HepG2 (cell line): Measurements from ENCODE around the gene PRKCD. TPM values are rescaled to one million over a fixed set of nuclear protein-coding genes. Genes with fewer than 3 reads are reported as not detected.

Experiments
- ATAC-seq: fragments of 200-7000 bp; cut with Tn5 transposase; 3 replicates; pipeline ENCODE4 v1.9.1; 2020; ENCODE audit warnings: mild to moderate bottlenecking, moderate library complexity
- BruUV-seq: library from RNA; stranded (reverse); fragments of 400-500 nt; replicated peaks from 2 replicates; lab custom pipeline; 2021; lab: Mats Ljungman, UMichigan
- CTCF ChIA-PET: fragments of 300-600 bp; formaldehyde crosslinking; extraction: SDS; loops from one replicate; lab custom pipeline; 2021; ENCODE audit warnings: low total read pairs, inconsistent platforms, low intra/inter-chr PET ratio; lab: Yijun Ruan, JAX
- POLR2A ChIA-PET: fragments of 350-600 bp; sonication (Branson Sonifier 250); formaldehyde crosslinking; loops from one replicate; lab custom pipeline; 2020; ENCODE audit warnings: antibody characterized with exemption, inconsistent platforms; lab: Yijun Ruan, JAX
- DNase-seq: peaks from one replicate; pipeline ENCODE4 v3.0.0-alpha.2; 2015; ENCODE audit warnings: low spot score
- FAIRE-seq: peaks from 3 replicates; lab custom pipeline; 2011; peaks lifted over from hg19 to GRCh38; lab: Jason Lieb, UNC
- H2AFZ ChIP-seq: one replicate; pipeline ENCODE4 v1.6.1; 2011; ENCODE audit warnings: low read length, inconsistent platforms
- H3K27ac ChIP-seq: fragments of 300-600 bp; 3 replicates; pipeline ENCODE4 v1.8.0; 2011; ENCODE audit warnings: mixed run types, mild to moderate bottlenecking, mixed read lengths, low read length, inconsistent platforms; ENCODE audit not compliant: insufficient read depth; ENCODE audit errors: extremely low read length
- H3K27me3 ChIP-seq, 2 experiments: fragments of 200-600 bp in 1 of 2; 2 replicates in 1 of 2; 3 replicates in 1 of 2; pipeline versions ENCODE4 v1.6.0 to v1.8.0; 2011; ENCODE audit warnings: low read length in 2 of 2, mild to moderate bottlenecking in 2 of 2, moderate library complexity in 2 of 2, inconsistent platforms in 1 of 2; ENCODE audit not compliant: insufficient read depth in 2 of 2, control insufficient read depth in 1 of 2
- H3K36me3 ChIP-seq, 2 experiments: fragments of 200-600 bp in 1 of 2; replicated peaks in 1 of 2; 2 replicates in 1 of 2; 3 replicates in 1 of 2; pipeline versions ENCODE4 v1.5.1 to v1.8.0; 2011; ENCODE audit warnings: low read length in 2 of 2, inconsistent platforms in 1 of 2; ENCODE audit not compliant: insufficient read depth in 2 of 2, control insufficient read depth in 1 of 2
- H3K4me1 ChIP-seq: 2 replicates; pipeline ENCODE4 v1.5.1; 2012; ENCODE audit warnings: low read length, inconsistent platforms; ENCODE audit not compliant: insufficient read depth
- H3K4me2 ChIP-seq: 2 replicates; pipeline ENCODE4 v1.6.0; 2011; ENCODE audit warnings: low read depth, low read length, inconsistent platforms
- H3K4me3 ChIP-seq, 3 experiments: fragments of 200-600 bp in 1 of 3; sonication (generic), shearing (Covaris generic) in 1 of 3; replicated peaks in 1 of 3; 2 replicates each; pipeline ENCODE4 v1.5.1; 2011 to 2016; ENCODE audit warnings: low read length in 3 of 3, inconsistent platforms in 2 of 3, low read depth in 2 of 3, mild to moderate bottlenecking in 2 of 3, control low read depth in 1 of 3, mixed read lengths in 1 of 3; ENCODE audit not compliant: insufficient read depth in 1 of 3
- H3K79me2 ChIP-seq: one replicate; pipeline ENCODE4 v1.6.1; 2011; ENCODE audit warnings: low read length, inconsistent platforms; ENCODE audit not compliant: insufficient read depth
- H3K9ac ChIP-seq: 2 replicates; pipeline ENCODE4 v1.6.0; 2011; ENCODE audit warnings: mild to moderate bottlenecking, low read depth, low read length, inconsistent platforms; ENCODE audit not compliant: insufficient read depth
- H3K9me3 ChIP-seq: 2 replicates; pipeline ENCODE4 v1.5.1; 2012; ENCODE audit warnings: mild to moderate bottlenecking, low read length
- H4K20me1 ChIP-seq: 2 replicates; pipeline ENCODE4 v1.6.0; 2011; ENCODE audit warnings: inconsistent platforms, mild to moderate bottlenecking, low read length, moderate library complexity; ENCODE audit not compliant: insufficient read depth
- DMAP1 ChIP-seq: IDR thresholded peaks from 2 replicates; pipeline ENCODE4 v1.6.1; 2016
- GATA4 ChIP-seq: sonication (generic); IDR thresholded peaks from 2 replicates; pipeline ENCODE4 v1.6.1; 2016; ENCODE audit warnings: antibody characterized with exemption, low read depth, borderline replicate concordance
- MED1 ChIP-seq: sonication (generic); formaldehyde crosslinking; IDR thresholded peaks from 2 replicates; pipeline ENCODE4 v1.4.0; 2020; ENCODE audit warnings: missing genetic modification reagents
- NCOA5 ChIP-seq: sonication (generic); formaldehyde crosslinking; IDR thresholded peaks from 2 replicates; pipeline ENCODE4 v1.4.0; 2020; ENCODE audit warnings: missing genetic modification reagents
- PAX8 ChIP-seq: sonication (generic); formaldehyde crosslinking; IDR thresholded peaks from 2 replicates; pipeline ENCODE4 v1.8.0; 2022; ENCODE audit warnings: mild to moderate bottlenecking, missing genetic modification reagents, borderline replicate concordance
- TAF1 ChIP-seq: sonication (generic); formaldehyde crosslinking; IDR thresholded peaks from 2 replicates; pipeline ENCODE4 v1.4.0; 2020; ENCODE audit warnings: missing genetic modification reagents
- ZNF512 ChIP-seq: sonication (generic); formaldehyde crosslinking; IDR thresholded peaks from 2 replicates; pipeline ENCODE4 v1.4.0; 2020; ENCODE audit warnings: mild to moderate bottlenecking, missing genetic modification reagents
- ZSCAN21 ChIP-seq: sonication (generic); formaldehyde crosslinking; IDR thresholded peaks from 2 replicates; pipeline ENCODE4 v1.8.0; 2022; ENCODE audit warnings: mild to moderate bottlenecking, missing genetic modification reagents, moderate library complexity, borderline replicate concordance
- WGBS: methylation state at CpG from one replicate; pipeline ENCODE4 v1.1.6; 2017; ENCODE audit warnings: low lambda C conversion rate; 5-methylcytosine and 5-hydroxymethylcytosine counted together
- in situ Hi-C: cut with HindIII; loops from 2 replicates; pipeline ENCODE4 v1.10.0; 2017; ENCODE audit warnings: low pct_unique_long_range_greater_than_20kb; ENCODE audit not compliant: extremely low pct_ligation_motif_present
- intact Hi-C: fragments of 100-400 bp; cut with micrococcal nuclease; formaldehyde crosslinking; loops from one replicate; pipeline ENCODE4 v1.10.0; 2022; ENCODE audit not compliant: unreplicated experiment
- polyA plus RNA-seq, 8 experiments: library from polyadenylated mRNA; depleted of rRNA in 3 of 8; stranded (reverse) in 7 of 8; unstranded in 1 of 8; fragments of >200 nt; fragmentation: Illumina TruSeq in 4 of 8; extraction: Trizol in 4 of 8; gene quantifications; 2 replicates each; pipeline versions ENCODE4 v1.2.1 to v1.2.3, GENCODE V29; 2011 to 2016; ENCODE audit warnings: low read depth in 4 of 8, missing spikeins in 1 of 8, mixed read lengths in 1 of 8; ENCODE audit not compliant: insufficient read depth in 1 of 8
- total RNA-seq, 5 experiments: library from RNA; depleted of rRNA; stranded (reverse); fragments of >200 nt; fragmentation: Illumina TruSeq; extraction: Trizol; gene quantifications; 2 replicates each; pipeline ENCODE4 v1.2.3, GENCODE V29; 2016; ENCODE audit warnings: low read depth in 1 of 5
- TF ChIP-seq, protein P1 (sequence below): IDR thresholded peaks from 2 replicates; pipeline ENCODE4 v1.6.1; 2016; ENCODE audit warnings: mild to moderate bottlenecking, missing biosample characterization, missing genetic modification reagents

Gene PRKCD
- total and polyA plus RNA-seq, 2 of the 13 experiments (the other 11 are each of a cell fraction or from before 2014, with no cell fraction given) = 1.6 to 40.7 TPM

DNA sequence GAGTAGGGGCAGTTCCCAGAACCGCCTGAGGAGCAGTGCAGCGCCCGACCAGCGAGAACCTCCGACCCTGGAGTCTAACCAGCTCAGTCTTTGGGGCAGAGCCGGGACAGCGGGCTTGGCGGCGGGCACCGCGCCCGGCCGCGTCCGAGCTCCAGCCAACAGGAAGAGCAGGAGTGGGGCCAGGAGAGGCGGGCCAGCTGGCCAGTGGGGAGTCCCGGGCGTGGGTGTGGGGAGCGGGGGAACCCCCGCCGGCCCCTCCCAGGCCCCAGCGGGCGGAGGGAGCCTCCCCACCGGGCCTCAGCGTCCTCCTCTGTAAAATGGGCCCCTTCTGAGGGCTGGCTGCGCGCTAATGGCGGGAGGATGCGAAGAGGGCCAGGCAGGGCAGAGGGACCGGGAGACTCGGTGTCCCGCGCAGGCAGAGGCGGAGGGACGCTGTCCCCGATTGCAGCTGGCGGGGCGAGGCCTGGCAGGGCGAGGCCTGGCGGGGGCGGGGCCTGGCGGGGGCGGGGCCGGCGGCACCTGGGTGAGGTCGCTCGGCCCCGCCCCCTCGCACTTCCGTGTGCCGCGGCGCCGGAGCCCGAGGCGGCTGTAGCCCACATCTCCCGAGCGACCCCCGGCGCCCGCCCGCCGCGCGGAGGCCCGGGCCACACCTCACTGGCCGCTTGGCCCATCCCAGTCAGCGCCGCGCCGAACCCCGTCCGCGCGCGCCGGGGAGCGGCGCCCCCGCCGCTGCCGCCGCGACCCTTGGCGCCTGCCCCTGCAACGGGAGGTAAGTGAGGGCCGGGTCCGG is at the start of gene PRKCD (continued):
- no peak for TF ChIP-seq ZNF512
- 0 out of 2 replicates have a peak, but pooled peaks have one; percentile 50 for TF ChIP-seq ZSCAN21 (CRISPR knock-in tag)
- TF ChIP-seq, protein P1, sequence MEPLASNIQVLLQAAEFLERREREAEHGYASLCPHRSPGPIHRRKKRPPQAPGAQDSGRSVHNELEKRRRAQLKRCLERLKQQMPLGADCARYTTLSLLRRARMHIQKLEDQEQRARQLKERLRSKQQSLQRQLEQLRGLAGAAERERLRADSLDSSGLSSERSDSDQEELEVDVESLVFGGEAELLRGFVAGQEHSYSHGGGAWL = 0 out of 2 replicates have a peak, but pooled peaks have one; percentile 60
- peak; percentile 44; the same call in 1 of the 2 replicates for TF ChIP-seq GATA4
- peak; percentile 53 for TF ChIP-seq TAF1 (CRISPR knock-in tag)
- no peak for TF ChIP-seq MED1 (CRISPR knock-in tag)

DNA sequence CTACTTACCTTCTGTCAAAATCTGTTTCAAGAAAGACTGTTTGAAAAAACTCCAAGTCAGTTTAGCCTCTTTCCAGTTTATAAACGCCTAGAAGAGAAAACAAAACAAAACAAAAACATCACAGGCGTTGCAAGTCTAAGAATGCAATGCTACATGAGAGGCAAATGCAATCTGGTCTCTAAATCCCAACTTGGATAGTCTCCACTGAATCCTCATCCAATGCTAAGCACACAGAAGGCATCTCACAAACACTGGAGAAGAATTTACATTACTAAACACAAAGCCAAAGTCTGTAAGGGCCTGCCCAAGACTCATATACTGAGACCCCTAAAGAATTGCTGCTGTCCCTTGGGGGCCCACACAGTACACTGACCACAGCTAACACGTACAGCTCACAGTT is 49.2 kb upstream of the PRKCD start:
- in situ Hi-C loops = no loop called here
- Histone ChIP-seq H3K4me3 (no peak overlapping the region), H3K9me3 (no peaks in the 10 kb centered on the region), H3K4me1 (peaks cover 11% of the 10 kb centered on the region), H2AFZ (no peak overlapping the region), H3K4me2 (no peak overlapping the region), H3K79me2 (no peaks in the 10 kb centered on the region), H3K27ac (no peak overlapping the region), H4K20me1 (no peaks in the 10 kb centered on the region), H3K9ac (no peak overlapping the region), H3K27me3 (no peaks in the 10 kb centered on the region), H3K36me3 (peaks cover 0 to 14% of the 10 kb centered on the region in 2 experiments)
- 89% methylated on average over 3 of the region's 3 CpGs for WGBS
- ChIA-PET POLR2A (interaction anchor here (1.8 kb wide), 1 partner anchor 57 kb away, joined by 4 read pairs; no protein-coding TSS in a partner anchor), CTCF (interaction anchor here (7.2 kb wide), 1 partner anchor 85 kb away, joined by 81 read pairs; no protein-coding TSS in a partner anchor)
- ATAC-seq (no peak), FAIRE-seq (no peak), DNase-seq (no peak)
- BruUV-seq = no TSS peak
- no peak for TF ChIP-seq NCOA5 (CRISPR knock-in tag)
- no peak for TF ChIP-seq PAX8 (CRISPR knock-in tag)
- TF ChIP-seq DMAP1 = no peak
- intact Hi-C loops = no loop called here
